ENCODE results near the gene PRORP.

Gene PRORP

GRCh38 chr14:35155962-35156361 is 33.6 kb downstream of the PRORP start:
- H3K9ac ChIP-seq (ENCODE audit: low read length), result no peak overlapping the region; the same call in 1 of the 2 replicates
- TF ChIP-seq EZH2 (IDR thresholded peaks at IDR 0.05; ENCODE audit: borderline replicate concordance, low read length), result no peak
- TF ChIP-seq, protein P1, sequence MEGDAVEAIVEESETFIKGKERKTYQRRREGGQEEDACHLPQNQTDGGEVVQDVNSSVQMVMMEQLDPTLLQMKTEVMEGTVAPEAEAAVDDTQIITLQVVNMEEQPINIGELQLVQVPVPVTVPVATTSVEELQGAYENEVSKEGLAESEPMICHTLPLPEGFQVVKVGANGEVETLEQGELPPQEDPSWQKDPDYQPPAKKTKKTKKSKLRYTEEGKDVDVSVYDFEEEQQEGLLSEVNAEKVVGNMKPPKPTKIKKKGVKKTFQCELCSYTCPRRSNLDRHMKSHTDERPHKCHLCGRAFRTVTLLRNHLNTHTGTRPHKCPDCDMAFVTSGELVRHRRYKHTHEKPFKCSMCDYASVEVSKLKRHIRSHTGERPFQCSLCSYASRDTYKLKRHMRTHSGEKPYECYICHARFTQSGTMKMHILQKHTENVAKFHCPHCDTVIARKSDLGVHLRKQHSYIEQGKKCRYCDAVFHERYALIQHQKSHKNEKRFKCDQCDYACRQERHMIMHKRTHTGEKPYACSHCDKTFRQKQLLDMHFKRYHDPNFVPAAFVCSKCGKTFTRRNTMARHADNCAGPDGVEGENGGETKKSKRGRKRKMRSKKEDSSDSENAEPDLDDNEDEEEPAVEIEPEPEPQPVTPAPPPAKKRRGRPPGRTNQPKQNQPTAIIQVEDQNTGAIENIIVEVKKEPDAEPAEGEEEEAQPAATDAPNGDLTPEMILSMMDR (IDR thresholded peaks at IDR 0.05; ENCODE audit: low read length), result no peak
- H3K9me3 ChIP-seq (ENCODE audit: low read length), result no peaks in the 10 kb centered on the region
- no peaks in the 10 kb centered on the region for H3F3A ChIP-seq (ENCODE audit: insufficient read depth, low read length)
- H4K20me1 ChIP-seq (ENCODE audit: insufficient read depth, low read length), result no peaks in the 10 kb centered on the region
- H3K27ac ChIP-seq (ENCODE audit: low read depth, low read length, poor library complexity, severe bottlenecking), result peak overlapping the region; percentile 22
- no peak overlapping the region for H2AFZ ChIP-seq (ENCODE audit: low read length)
- no peak overlapping the region for H3K4me3 ChIP-seq (ENCODE audit: low read depth, low read length, poor library complexity, severe bottlenecking)
- peak overlapping the region; percentile 14; the same call in 1 of the 2 replicates for H3K4me2 ChIP-seq (ENCODE audit: low read length)
- peaks cover 16% of the 10 kb centered on the region for H3K4me1 ChIP-seq (ENCODE audit: insufficient read depth, low read length, severe bottlenecking)
- no peaks in the 10 kb centered on the region for H3K79me2 ChIP-seq (ENCODE audit: insufficient read depth, low read length)
- no peaks in the 10 kb centered on the region for H3K27me3 ChIP-seq (ENCODE audit: insufficient read depth, low read length)
- H3K9me2 ChIP-seq (ENCODE audit: low read depth, low read length), result no peaks in the 10 kb centered on the region
- peaks cover 18% of the 10 kb centered on the region for H3K36me3 ChIP-seq (ENCODE audit: insufficient read depth, low read length)

DNA sequence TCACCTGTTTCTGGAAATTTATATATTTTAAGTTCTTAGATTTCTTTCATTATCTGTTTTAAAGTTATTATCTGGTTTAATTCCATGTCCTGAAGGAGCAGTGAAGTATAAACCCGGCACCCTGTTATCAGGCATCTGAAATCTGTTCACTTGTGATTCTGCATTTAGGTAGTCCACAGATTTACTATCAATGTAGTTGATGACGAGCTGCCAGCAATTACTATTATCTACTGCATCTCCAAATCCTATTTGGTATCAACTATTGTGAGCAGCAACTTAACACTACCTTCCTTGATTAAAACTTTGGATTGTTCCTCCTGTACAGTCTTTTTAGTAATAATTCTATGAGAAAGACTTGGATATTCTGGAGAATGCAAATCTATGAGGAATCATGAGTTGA is 36.1 kb downstream of the PRORP start:
- Histone ChIP-seq H3K27me3 (ENCODE audit: insufficient read depth, low read length) (no peaks in the 10 kb centered on the region), H2AFZ (ENCODE audit: low read length) (no peak overlapping the region), H3F3A (ENCODE audit: insufficient read depth, low read length) (no peaks in the 10 kb centered on the region), H3K4me1 (ENCODE audit: insufficient read depth, low read length, severe bottlenecking) (peaks cover 21% of the 10 kb centered on the region), H3K9me2 (ENCODE audit: low read depth, low read length) (no peaks in the 10 kb centered on the region), H3K4me2 (ENCODE audit: low read length) (no peak overlapping the region), H4K20me1 (ENCODE audit: insufficient read depth, low read length) (no peaks in the 10 kb centered on the region), H3K36me3 (ENCODE audit: insufficient read depth, low read length) (peaks cover 18% of the 10 kb centered on the region; the same call in 1 of the 2 replicates), H3K9me3 (ENCODE audit: low read length) (no peaks in the 10 kb centered on the region), H3K79me2 (ENCODE audit: insufficient read depth, low read length) (no peaks in the 10 kb centered on the region), H3K4me3 (ENCODE audit: low read depth, low read length, poor library complexity, severe bottlenecking) (no peak overlapping the region), H3K27ac (ENCODE audit: low read depth, low read length, poor library complexity, severe bottlenecking) (no peak overlapping the region), H3K9ac (ENCODE audit: low read length) (no peak overlapping the region)
- no peak for TF ChIP-seq EZH2 (IDR thresholded peaks at IDR 0.05; ENCODE audit: borderline replicate concordance, low read length)
- TF ChIP-seq, protein P1 (IDR thresholded peaks at IDR 0.05; ENCODE audit: low read length), result no peak

- Histone ChIP-seq H3K4me1 (ENCODE audit: insufficient read depth, low read length, severe bottlenecking) (peaks cover 21% of the 10 kb centered on the region), H2AFZ (ENCODE audit: low read length) (no peak overlapping the region)
Measured at GRCh38 chr14:35158951-35159653, 36.8 kb downstream of the PRORP start.

More at GRCh38 chr14:35158951-35159653, 36.8 kb downstream of the PRORP start:
- Histone ChIP-seq H3K4me3 (ENCODE audit: low read depth, low read length, poor library complexity, severe bottlenecking) (no peak overlapping the region), H3F3A (ENCODE audit: insufficient read depth, low read length) (no peaks in the 10 kb centered on the region), H4K20me1 (ENCODE audit: insufficient read depth, low read length) (no peaks in the 10 kb centered on the region), H3K79me2 (ENCODE audit: insufficient read depth, low read length) (no peaks in the 10 kb centered on the region), H3K9me3 (ENCODE audit: low read length) (no peaks in the 10 kb centered on the region), H3K4me2 (ENCODE audit: low read length) (no peak overlapping the region), H3K27ac (ENCODE audit: low read depth, low read length, poor library complexity, severe bottlenecking) (no peak overlapping the region), H3K9me2 (ENCODE audit: low read depth, low read length) (no peaks in the 10 kb centered on the region), H3K27me3 (ENCODE audit: insufficient read depth, low read length) (no peaks in the 10 kb centered on the region), H3K36me3 (ENCODE audit: insufficient read depth, low read length) (peaks cover 21% of the 10 kb centered on the region; the same call in 1 of the 2 replicates), H3K9ac (ENCODE audit: low read length) (no peak overlapping the region)
- TF ChIP-seq, protein P1 (IDR thresholded peaks at IDR 0.05; ENCODE audit: low read length), result no peak
- no peak for TF ChIP-seq EZH2 (IDR thresholded peaks at IDR 0.05; ENCODE audit: borderline replicate concordance, low read length)

Data from OCI-LY1 (cell line).